B cell (primary cell): ENCODE results near the gene ZNF407. TPM values are rescaled to one million over a fixed set of nuclear protein-coding genes. Genes with fewer than 3 reads are reported as not detected.

Experiments used
- ATAC-seq: fragments of 200-7000 bp; cut with Tn5 transposase; one replicate; pipeline ENCODE4 v1.10.0; 2021; ENCODE audit warnings: low read depth, mild to moderate bottlenecking, moderate number of reproducible peaks, moderate library complexity
- CTCF ChIA-PET: fragments of 350-600 bp; sonication (Branson Sonifier 250); formaldehyde crosslinking; loops from one replicate; lab custom pipeline; 2021; ENCODE audit warnings: antibody characterized with exemption, inconsistent platforms; lab: Charles Lee
- POLR2A ChIA-PET: fragments of 350-600 bp; sonication (Branson Sonifier 250); formaldehyde crosslinking; loops from one replicate; lab custom pipeline; 2021; ENCODE audit warnings: antibody characterized with exemption; lab: Charles Lee
- DNase-seq: peaks from one replicate; pipeline ENCODE4 v3.0.0; 2013
- H2AFZ ChIP-seq: 2 replicates; pipeline ENCODE4 v1.6.1; 2012; ENCODE audit warnings: mild to moderate bottlenecking, low read depth, low read length; ENCODE audit not compliant: insufficient read depth, poor library complexity, severe bottlenecking
- H3K27ac ChIP-seq, 2 donors: 1 replicate in 1 of 2; 2 replicates in 1 of 2; pipeline ENCODE4 v1.5.1; 2012 to 2013; ENCODE audit warnings: low read length in 2 of 2, mild to moderate bottlenecking in 2 of 2, moderate library complexity in 1 of 2
- H3K27me3 ChIP-seq, 4 experiments: fragments of 200-600 bp in 1 of 4; sonication (generic) in 1 of 4; replicated peaks in 1 of 4; 1 replicate in 2 of 4; 2 replicates in 2 of 4; pipeline versions ENCODE4 v1.6.1 to v1.7.0; 2013 to 2016; ENCODE audit warnings: low read length in 3 of 4, mild to moderate bottlenecking in 2 of 4, mixed read lengths in 1 of 4, moderate library complexity in 1 of 4; ENCODE audit not compliant: insufficient read depth in 4 of 4, control insufficient read depth in 3 of 4; ENCODE audit errors: control extremely low read depth in 1 of 4
- H3K36me3 ChIP-seq, 2 experiments: replicated peaks in 1 of 2; 1 replicate in 1 of 2; 2 replicates in 1 of 2; pipeline versions ENCODE4 v1.6.1 to v1.7.1; 2013; ENCODE audit warnings: low read length in 1 of 2; ENCODE audit not compliant: insufficient read depth in 2 of 2, control insufficient read depth in 1 of 2; ENCODE audit errors: control extremely low read depth in 1 of 2, extremely low read depth in 1 of 2
- H3K4me1 ChIP-seq, 2 donors: fragments of 200-600 bp in 1 of 2; sonication (generic) in 1 of 2; 1 replicate in 1 of 2; 2 replicates in 1 of 2; pipeline versions ENCODE4 v1.5.1 to v1.6.1; 2013 to 2017; ENCODE audit warnings: low read length in 2 of 2; ENCODE audit not compliant: control insufficient read depth in 2 of 2, insufficient read depth in 2 of 2
- H3K4me2 ChIP-seq: replicated peaks from 2 replicates; pipeline ENCODE3; 2012; ENCODE audit warnings: mild to moderate bottlenecking, low read depth, low read length; ENCODE audit not compliant: poor library complexity, severe bottlenecking
- H3K4me3 ChIP-seq, 5 experiments: fragments of 200-600 bp in 1 of 5; sonication (generic) in 1 of 5; 1 replicate in 3 of 5; 2 replicates in 2 of 5; pipeline versions ENCODE4 v1.5.1 to v1.7.0; 2011 to 2016; ENCODE audit warnings: low read length in 4 of 5, mild to moderate bottlenecking in 4 of 5, low read depth in 2 of 5, control low read depth in 1 of 5, moderate library complexity in 1 of 5; ENCODE audit not compliant: insufficient read depth in 1 of 5; ENCODE audit errors: control extremely low read depth in 1 of 5, extremely low read depth in 1 of 5
- H3K79me2 ChIP-seq: fragments of 200-600 bp; sonication (generic); one replicate; pipeline ENCODE4 v1.6.0; 2016; ENCODE audit warnings: low read length; ENCODE audit not compliant: control insufficient read depth, insufficient read depth
- H3K9ac ChIP-seq: fragments of 200-600 bp; sonication (generic); 2 replicates; pipeline ENCODE4 v1.6.1; 2017; ENCODE audit warnings: mild to moderate bottlenecking, low read length, moderate library complexity
- H3K9me3 ChIP-seq, 3 donors: one replicate each; pipeline versions ENCODE4 v1.6.1 to v1.7.1; 2013; ENCODE audit warnings: low read length in 2 of 3; ENCODE audit not compliant: control insufficient read depth in 2 of 3, insufficient read depth in 1 of 3; ENCODE audit errors: control extremely low read depth in 1 of 3
- H4K20me1 ChIP-seq: 2 replicates; pipeline ENCODE4 v1.6.0; 2012; ENCODE audit warnings: mild to moderate bottlenecking, low read length; ENCODE audit not compliant: insufficient read depth, control insufficient read depth, poor library complexity, severe bottlenecking
- H3K27ac Mint-ChIP-seq: one replicate; pipeline ENCODE4 v1.8.0; 2021; ENCODE audit warnings: mixed read lengths
- H3K27me3 Mint-ChIP-seq: one replicate; pipeline ENCODE4 v1.8.0; 2021; ENCODE audit warnings: mixed read lengths
- H3K4me1 Mint-ChIP-seq: one replicate; pipeline ENCODE4 v1.8.0; 2021; ENCODE audit warnings: mixed read lengths
- H3K4me3 Mint-ChIP-seq: one replicate; pipeline ENCODE4 v1.8.0; 2021; ENCODE audit warnings: mixed read lengths
- H3K9me3 Mint-ChIP-seq: one replicate; pipeline ENCODE4 v1.8.0; 2022; ENCODE audit warnings: mixed read lengths; ENCODE audit not compliant: insufficient read depth
- CTCF ChIP-seq: fragments of 200-600 bp; IDR thresholded peaks from one replicate; pipeline ENCODE4 v1.8.0; 2022; ENCODE audit warnings: antibody characterized with exemption, mild to moderate bottlenecking
- EZH2 ChIP-seq: IDR thresholded peaks from 2 replicates; pipeline ENCODE4 v1.6.1; 2012; ENCODE audit warnings: borderline replicate concordance, low read depth, mild to moderate bottlenecking, moderate library complexity, low read length; ENCODE audit not compliant: insufficient read depth, poor library complexity, severe bottlenecking
- WGBS: methylation state at CpG from one replicate; pipeline ENCODE4 v1.1.5; 2013; ENCODE audit warnings: missing lambda C conversion rate; ENCODE audit not compliant: insufficient coverage; 5-methylcytosine and 5-hydroxymethylcytosine counted together
- intact Hi-C: fragments of 100-400 bp; cut with micrococcal nuclease; formaldehyde crosslinking; loops from one replicate; pipeline ENCODE4 v1.10.0; 2022
- polyA plus RNA-seq: library from polyadenylated mRNA; depleted of rRNA; stranded (reverse); fragments of >200 nt; gene quantifications from 2 replicates; pipeline ENCODE4 v1.2.3, GENCODE V29; 2012
- total RNA-seq, 2 donors: library from RNA; stranded (reverse); fragments of 120-200 nt in 1 of 2; gene quantifications; 1 replicate in 1 of 2; 2 replicates in 1 of 2; pipeline versions ENCODE4 v1.2.3 to v1.2.4, GENCODE V29; 2013 to 2022

The ZNF407 gene
- total and polyA plus RNA-seq, 2 donors (not counting 1 experiment from before 2014, with no cell fraction given): 4.5 to 37.1 TPM

GRCh38 chr18:74981476-74981875 lies 383.8 kb downstream of the ZNF407 start:
- Histone ChIP-seq H3K9me3 (no peaks in the 10 kb centered on the region), H4K20me1 (no peaks in the 10 kb centered on the region), H3K27ac (no peak overlapping the region), H3K4me3 (no peak overlapping the region), H2AFZ (no peak overlapping the region), H3K4me2 (no peak overlapping the region), H3K9ac (no peak overlapping the region), H3K4me1 (no peaks in the 10 kb centered on the region), H3K36me3 (peaks cover 0 to 3% of the 10 kb centered on the region in 2 experiments), H3K27me3 (no peaks in the 10 kb centered on the region), H3K79me2 (no peaks in the 10 kb centered on the region)
- ATAC-seq: no peak
- no peak for TF ChIP-seq EZH2
- TF ChIP-seq CTCF: no peak
- H3K4me1 Mint-ChIP-seq: no peaks in the 10 kb centered on the region
- H3K27me3 Mint-ChIP-seq: no peaks in the 10 kb centered on the region
- 100% methylated on average over 6 of the region's 9 CpGs for WGBS
- no peak overlapping the region for H3K27ac Mint-ChIP-seq
- no peak for DNase-seq
- intact Hi-C loops: no loop called here
- no peak overlapping the region for H3K4me3 Mint-ChIP-seq
- POLR2A ChIA-PET: no interaction called here
- H3K9me3 Mint-ChIP-seq: no peaks in the 10 kb centered on the region
- CTCF ChIA-PET: no interaction called here

GRCh38 chr18:74982946-74983635 lies 385.4 kb downstream of the ZNF407 start:
- no peaks in the 10 kb centered on the region for H4K20me1 ChIP-seq
- no peaks in the 10 kb centered on the region for H3K9me3 ChIP-seq
- H3K4me2 ChIP-seq: no peak overlapping the region
- ChIA-PET CTCF (interaction anchor here (0.7 kb wide), 1 partner anchor 273 kb away, joined by 3 read pairs; no protein-coding TSS in a partner anchor), POLR2A (no interaction called here)
- WGBS: 94% methylated on average over 4 of the region's 6 CpGs
- H3K27me3 ChIP-seq: no peaks in the 10 kb centered on the region
- no peaks in the 10 kb centered on the region for H3K79me2 ChIP-seq
- ATAC-seq (no peak), DNase-seq (no peak)
- Mint-ChIP-seq H3K4me1 (no peaks in the 10 kb centered on the region), H3K27me3 (no peaks in the 10 kb centered on the region), H3K4me3 (no peak overlapping the region), H3K27ac (no peak overlapping the region), H3K9me3 (no peaks in the 10 kb centered on the region)
- H3K27ac ChIP-seq: no peak overlapping the region
- H2AFZ ChIP-seq: no peak overlapping the region
- H3K9ac ChIP-seq: no peak overlapping the region
- H3K4me3 ChIP-seq: no peak overlapping the region
- peaks cover 0 to 3% of the 10 kb centered on the region in 2 experiments for H3K36me3 ChIP-seq
- intact Hi-C loops: no loop called here
- H3K4me1 ChIP-seq: no peaks in the 10 kb centered on the region
- no peak for TF ChIP-seq EZH2
- TF ChIP-seq CTCF: no peak
